Measurements from ENCODE around the gene GSTO1.

Gene GSTO1

GRCh38 chr10:104252368-104252767, 2.3 kb upstream of the GSTO1 start:
- no peak overlapping the region for H3K4me3 ChIP-seq (ENCODE audit: low read depth, low read length)
- H3K27ac ChIP-seq (ENCODE audit: extremely low read depth, low read depth, low read length), result no peak overlapping the region; the same call in 1 of the 2 replicates
- ChIA-PET CTCF (interaction anchor here (1.6 kb wide), 1 partner anchor 22 kb away, joined by 4 read pairs; no protein-coding TSS in a partner anchor), POLR2A (interaction anchor here (0.9 to 4.4 kb wide), 2 partner anchors 16 to 20 kb away, joined by 3 to 44 read pairs; partner anchors contain the start of gene GSTO2)
- peaks cover 24% of the 10 kb centered on the region for H3K4me1 ChIP-seq (ENCODE audit: control insufficient read depth, insufficient read depth, low read length)
- H3K36me3 ChIP-seq (ENCODE audit: control insufficient read depth in 2 of 2, insufficient read depth in 1 of 2, low read length in 2 of 2), result peaks cover 3 to 11% of the 10 kb centered on the region in 2 experiments
- H3K9me3 ChIP-seq (ENCODE audit: control insufficient read depth, insufficient read depth, low read depth, low read length), result no peaks in the 10 kb centered on the region
- peak; percentile 87 for TF ChIP-seq ZNF350 (tag by site-specific recombination; IDR thresholded peaks at IDR 0.05)
- TF ChIP-seq ZNF549 (tag by site-specific recombination; IDR thresholded peaks at IDR 0.05), result no peak
- TF ChIP-seq ZBTB48 (tag by site-specific recombination; IDR thresholded peaks at IDR 0.05), result peak; percentile 23; the same call in 1 of the 2 replicates
- no peak for TF ChIP-seq ZNF654 (tag by site-specific recombination; IDR thresholded peaks at IDR 0.05; ENCODE audit: low read depth)
- no peak for TF ChIP-seq SETDB1 (IDR thresholded peaks at IDR 0.05; ENCODE audit: insufficient read length, low read length)
- TF ChIP-seq ZNF548 (tag by site-specific recombination; IDR thresholded peaks at IDR 0.05), result 0 out of 2 replicates have a peak, but pooled peaks have one; percentile 55
- TF ChIP-seq ZNF423 (tag by site-specific recombination; IDR thresholded peaks at IDR 0.05), result no peak
- 0 out of 2 replicates have a peak, but pooled peaks have one; percentile 2 for TF ChIP-seq MZF1 (tag by site-specific recombination; IDR thresholded peaks at IDR 0.05; ENCODE audit: borderline replicate concordance)
- no peak for TF ChIP-seq ZNF580 (tag by site-specific recombination; IDR thresholded peaks at IDR 0.05)
- TF ChIP-seq TCF7L2 (IDR thresholded peaks at IDR 0.05; ENCODE audit: borderline replicate concordance, low read depth, low read length), result no peak
- TF ChIP-seq MYNN (tag by site-specific recombination; IDR thresholded peaks at IDR 0.05; ENCODE audit: borderline replicate concordance), result no peak
- no peak for TF ChIP-seq PATZ1 (tag by site-specific recombination; IDR thresholded peaks at IDR 0.05)
- peak; percentile 15; the same call in 1 of the 2 replicates for TF ChIP-seq ZNF600 (tag by site-specific recombination; IDR thresholded peaks at IDR 0.05)
- TF ChIP-seq ZEB2 (tag by site-specific recombination; IDR thresholded peaks at IDR 0.05), result no peak
- TF ChIP-seq ZNF610 (tag by site-specific recombination; IDR thresholded peaks at IDR 0.05; ENCODE audit: borderline replicate concordance), result peak; percentile 79; the same call in 1 of the 2 replicates
- TF ChIP-seq TSHZ1 (tag by site-specific recombination; IDR thresholded peaks at IDR 0.05; ENCODE audit: borderline replicate concordance), result no peak
- TF ChIP-seq GLIS1 (tag by site-specific recombination; IDR thresholded peaks at IDR 0.05), result 0 out of 2 replicates have a peak, but pooled peaks have one; percentile 5
- TF ChIP-seq KLF17 (tag by site-specific recombination; IDR thresholded peaks at IDR 0.05), result no peak
- no peak for TF ChIP-seq ZNF518A (tag by site-specific recombination; conservative IDR thresholded peaks at IDR 0.05; ENCODE audit: low read depth)
